PFSK-1 (cell line): ENCODE measurements around the gene KIAA0040.

ENCODE experiments used
- POLR2AphosphoS5 ChIP-seq: IDR thresholded peaks from 2 replicates; pipeline ENCODE4 v1.6.1; 2012; ENCODE audit warnings: low read depth, mild to moderate bottlenecking, control low read depth, low read length, moderate library complexity
- SIN3A ChIP-seq: IDR thresholded peaks from 2 replicates; pipeline ENCODE4 v1.6.1; 2012; ENCODE audit warnings: mild to moderate bottlenecking, low read length, moderate library complexity, borderline replicate concordance; ENCODE audit not compliant: insufficient read depth
- TAF1 ChIP-seq: IDR thresholded peaks from 2 replicates; pipeline ENCODE4 v1.6.1; 2012; ENCODE audit warnings: low read length, control low read depth, borderline replicate concordance; ENCODE audit not compliant: insufficient read depth
- TF ChIP-seq, protein P1 (sequence below), 2 experiments: IDR thresholded peaks; 2 replicates each; pipeline versions ENCODE4 v1.6.1 to v1.8.0; 2011 to 2012; ENCODE audit warnings: low read depth in 2 of 2, low read length in 2 of 2, control low read depth in 1 of 2, inconsistent platforms in 1 of 2, mild to moderate bottlenecking in 1 of 2, moderate library complexity in 1 of 2; ENCODE audit not compliant: insufficient read depth in 1 of 2

DNA sequence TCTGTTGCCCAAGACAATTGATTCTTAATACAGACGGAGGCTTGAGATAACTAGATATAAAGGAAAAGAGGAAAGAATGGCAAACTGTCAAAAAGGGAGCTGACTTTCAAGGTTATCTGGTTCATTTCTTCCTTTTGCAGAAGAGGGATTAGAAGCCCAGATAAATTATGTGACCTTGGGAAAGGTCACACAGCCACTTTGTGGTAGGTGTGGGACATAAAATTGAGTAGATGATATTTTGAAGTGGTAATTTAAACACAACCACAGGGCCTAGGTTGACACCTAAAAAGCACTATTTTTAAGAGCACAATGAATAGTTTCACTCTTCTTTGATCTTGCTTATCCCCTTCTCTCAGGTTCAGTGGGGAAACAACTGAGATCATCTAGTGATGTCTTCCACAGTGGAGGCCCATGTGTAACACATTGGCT is 16.9 kb upstream of the KIAA0040 start:
- TF ChIP-seq POLR2AphosphoS5 (no peak), TAF1 (no peak), SIN3A (no peak)
- TF ChIP-seq, protein P1, sequence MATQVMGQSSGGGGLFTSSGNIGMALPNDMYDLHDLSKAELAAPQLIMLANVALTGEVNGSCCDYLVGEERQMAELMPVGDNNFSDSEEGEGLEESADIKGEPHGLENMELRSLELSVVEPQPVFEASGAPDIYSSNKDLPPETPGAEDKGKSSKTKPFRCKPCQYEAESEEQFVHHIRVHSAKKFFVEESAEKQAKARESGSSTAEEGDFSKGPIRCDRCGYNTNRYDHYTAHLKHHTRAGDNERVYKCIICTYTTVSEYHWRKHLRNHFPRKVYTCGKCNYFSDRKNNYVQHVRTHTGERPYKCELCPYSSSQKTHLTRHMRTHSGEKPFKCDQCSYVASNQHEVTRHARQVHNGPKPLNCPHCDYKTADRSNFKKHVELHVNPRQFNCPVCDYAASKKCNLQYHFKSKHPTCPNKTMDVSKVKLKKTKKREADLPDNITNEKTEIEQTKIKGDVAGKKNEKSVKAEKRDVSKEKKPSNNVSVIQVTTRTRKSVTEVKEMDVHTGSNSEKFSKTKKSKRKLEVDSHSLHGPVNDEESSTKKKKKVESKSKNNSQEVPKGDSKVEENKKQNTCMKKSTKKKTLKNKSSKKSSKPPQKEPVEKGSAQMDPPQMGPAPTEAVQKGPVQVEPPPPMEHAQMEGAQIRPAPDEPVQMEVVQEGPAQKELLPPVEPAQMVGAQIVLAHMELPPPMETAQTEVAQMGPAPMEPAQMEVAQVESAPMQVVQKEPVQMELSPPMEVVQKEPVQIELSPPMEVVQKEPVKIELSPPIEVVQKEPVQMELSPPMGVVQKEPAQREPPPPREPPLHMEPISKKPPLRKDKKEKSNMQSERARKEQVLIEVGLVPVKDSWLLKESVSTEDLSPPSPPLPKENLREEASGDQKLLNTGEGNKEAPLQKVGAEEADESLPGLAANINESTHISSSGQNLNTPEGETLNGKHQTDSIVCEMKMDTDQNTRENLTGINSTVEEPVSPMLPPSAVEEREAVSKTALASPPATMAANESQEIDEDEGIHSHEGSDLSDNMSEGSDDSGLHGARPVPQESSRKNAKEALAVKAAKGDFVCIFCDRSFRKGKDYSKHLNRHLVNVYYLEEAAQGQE (IDR thresholded peaks at IDR 0.05; ENCODE audit: insufficient read depth in 1 of 2, low read depth in 2 of 2, low read length in 2 of 2), result no peak
